GM21528 (cell line): ENCODE data around the gene PLAAT1.

Experiments
- ATAC-seq: cut with Tn5 transposase; IDR thresholded peaks from one replicate; pipeline ENCODE4 v1.9.1; 2021; ENCODE audit warnings: mild to moderate bottlenecking, moderate library complexity; ENCODE audit not compliant: unreplicated experiment, low FRiP score

PLAAT1 gene

GRCh38 chr3:193240850-193241706 is at the start of gene PLAAT1:
Gene PLAAT1, plus strand, starts transcription at chr3:193241222. Its CDS starts 14,429 bp downstream, at chr3:193255651.
- ATAC-seq: no peak

- no peak for ATAC-seq
Observed at GRCh38 chr3:193194371-193194770, 46.7 kb upstream of the PLAAT1 start.

- ATAC-seq: no peak
Observed at GRCh38 chr3:193196746-193197145, 44.3 kb upstream of the PLAAT1 start.

GRCh38 chr3:193207290-193208273 is 33.4 kb upstream of the PLAAT1 start:
- ATAC-seq: no peak

GRCh38 chr3:193210618-193211017 is 30.4 kb upstream of the PLAAT1 start:
- ATAC-seq: no peak

GRCh38 chr3:193211173-193211572 is 29.8 kb upstream of the PLAAT1 start:
- ATAC-seq: no peak

- ATAC-seq: no peak
Observed at GRCh38 chr3:193211984-193212383, 29.0 kb upstream of the PLAAT1 start.

- ATAC-seq: no peak
Observed at GRCh38 chr3:193212844-193213243, 28.2 kb upstream of the PLAAT1 start.

GRCh38 chr3:193214445-193214844 is 26.6 kb upstream of the PLAAT1 start:
- ATAC-seq: no peak

GRCh38 chr3:193225302-193226125 is 15.5 kb upstream of the PLAAT1 start:
- ATAC-seq: no peak

- ATAC-seq: no peak
Observed at GRCh38 chr3:193228206-193228605, 12.8 kb upstream of the PLAAT1 start.

GRCh38 chr3:193229851-193230420 is 11.1 kb upstream of the PLAAT1 start:
- no peak for ATAC-seq

- no peak for ATAC-seq
Observed at GRCh38 chr3:193230610-193231009, 10.4 kb upstream of the PLAAT1 start.

GRCh38 chr3:193231201-193231600 is 9.8 kb upstream of the PLAAT1 start:
- no peak for ATAC-seq

GRCh38 chr3:193236599-193236998 is 4.4 kb upstream of the PLAAT1 start:
- ATAC-seq: no peak

- ATAC-seq: no peak
Observed at GRCh38 chr3:193237030-193237429, 4.0 kb upstream of the PLAAT1 start.

- no peak for ATAC-seq
Observed at GRCh38 chr3:193240436-193240849, 579 bp upstream of the PLAAT1 start.

- no peak for ATAC-seq
Observed at GRCh38 chr3:193241716-193242115, 694 bp downstream of the PLAAT1 start.

- no peak for ATAC-seq
Observed at GRCh38 chr3:193243571-193243970, 2.5 kb downstream of the PLAAT1 start.
